RWPE2 (cell line): ENCODE results near the gene PTGR1.

Experiments
- ATAC-seq: fragments of 200-7000 bp; cut with Tn5 transposase; 3 replicates; pipeline ENCODE4 v1.9.1; 2021; ENCODE audit warnings: low read depth
- DNase-seq: peaks from one replicate; pipeline ENCODE4 v3.0.0-alpha.2; 2020; ENCODE audit warnings: low spot score
- H3K27ac ChIP-seq: fragments of 450-650 bp; 2 replicates; pipeline ENCODE4 v1.5.1; 2017; ENCODE audit warnings: mild to moderate bottlenecking; ENCODE audit not compliant: poor library complexity, severe bottlenecking
- H3K27me3 ChIP-seq: fragments of 250-450 bp; sonication (Bioruptor Pico); 2 replicates; pipeline ENCODE4 v1.5.1; 2021; ENCODE audit warnings: mild to moderate bottlenecking, moderate library complexity; ENCODE audit not compliant: insufficient read depth, poor library complexity, severe bottlenecking
- H3K36me3 ChIP-seq: fragments of 250-450 bp; sonication (Bioruptor Pico); 2 replicates; pipeline ENCODE4 v1.5.1; 2020; ENCODE audit warnings: low read depth, mild to moderate bottlenecking, moderate library complexity
- H3K4me1 ChIP-seq: fragments of 250-450 bp; sonication (Bioruptor Pico); 2 replicates; pipeline ENCODE4 v1.5.1; 2021; ENCODE audit warnings: mild to moderate bottlenecking, moderate library complexity; ENCODE audit not compliant: insufficient read depth, poor library complexity, severe bottlenecking
- H3K4me3 ChIP-seq: fragments of 250-450 bp; sonication (Bioruptor Pico); 2 replicates; pipeline ENCODE4 v1.5.1; 2021; ENCODE audit warnings: mild to moderate bottlenecking, moderate library complexity; ENCODE audit not compliant: severe bottlenecking
- H3K9me3 ChIP-seq: fragments of 250-450 bp; sonication (Bioruptor Pico); 2 replicates; pipeline ENCODE4 v1.5.1; 2021; ENCODE audit warnings: mild to moderate bottlenecking, moderate library complexity; ENCODE audit not compliant: severe bottlenecking
- TF ChIP-seq, protein P1 (sequence below): fragments of 450-650 bp; IDR thresholded peaks from one replicate; pipeline ENCODE4 v1.5.1; 2017; ENCODE audit warnings: mild to moderate bottlenecking, moderate library complexity; ENCODE audit not compliant: poor library complexity, severe bottlenecking

The PTGR1 gene

DNA sequence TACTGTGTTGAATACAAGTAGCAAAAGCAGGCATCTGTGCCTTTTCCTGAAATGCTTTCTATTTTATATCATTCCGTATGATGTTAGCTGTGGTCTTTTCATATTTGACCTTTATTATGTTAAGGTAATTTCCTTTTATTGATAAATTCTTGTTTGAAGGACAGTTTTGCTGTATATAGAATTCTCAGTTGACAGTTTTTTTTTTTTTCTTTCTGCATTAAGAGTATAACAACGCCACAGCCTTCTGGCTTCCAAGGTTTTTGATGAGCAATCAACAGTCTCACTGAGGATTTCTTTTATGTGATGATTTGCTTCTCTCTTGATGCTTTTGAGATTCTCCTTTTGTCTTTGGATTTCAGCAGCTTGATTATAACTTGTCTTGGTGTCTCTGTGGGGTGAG, 50.8 kb downstream of the PTGR1 start:
- peaks cover 30% of the 10 kb centered on the region for H3K9me3 ChIP-seq
- DNase-seq (no peak), ATAC-seq (no peak)
- H3K27ac ChIP-seq: no peak overlapping the region
- TF ChIP-seq, protein P1, sequence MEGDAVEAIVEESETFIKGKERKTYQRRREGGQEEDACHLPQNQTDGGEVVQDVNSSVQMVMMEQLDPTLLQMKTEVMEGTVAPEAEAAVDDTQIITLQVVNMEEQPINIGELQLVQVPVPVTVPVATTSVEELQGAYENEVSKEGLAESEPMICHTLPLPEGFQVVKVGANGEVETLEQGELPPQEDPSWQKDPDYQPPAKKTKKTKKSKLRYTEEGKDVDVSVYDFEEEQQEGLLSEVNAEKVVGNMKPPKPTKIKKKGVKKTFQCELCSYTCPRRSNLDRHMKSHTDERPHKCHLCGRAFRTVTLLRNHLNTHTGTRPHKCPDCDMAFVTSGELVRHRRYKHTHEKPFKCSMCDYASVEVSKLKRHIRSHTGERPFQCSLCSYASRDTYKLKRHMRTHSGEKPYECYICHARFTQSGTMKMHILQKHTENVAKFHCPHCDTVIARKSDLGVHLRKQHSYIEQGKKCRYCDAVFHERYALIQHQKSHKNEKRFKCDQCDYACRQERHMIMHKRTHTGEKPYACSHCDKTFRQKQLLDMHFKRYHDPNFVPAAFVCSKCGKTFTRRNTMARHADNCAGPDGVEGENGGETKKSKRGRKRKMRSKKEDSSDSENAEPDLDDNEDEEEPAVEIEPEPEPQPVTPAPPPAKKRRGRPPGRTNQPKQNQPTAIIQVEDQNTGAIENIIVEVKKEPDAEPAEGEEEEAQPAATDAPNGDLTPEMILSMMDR: no peak
- H3K27me3 ChIP-seq: no peaks in the 10 kb centered on the region
- no peaks in the 10 kb centered on the region for H3K4me1 ChIP-seq
- no peaks in the 10 kb centered on the region for H3K36me3 ChIP-seq
- no peak overlapping the region for H3K4me3 ChIP-seq

DNA sequence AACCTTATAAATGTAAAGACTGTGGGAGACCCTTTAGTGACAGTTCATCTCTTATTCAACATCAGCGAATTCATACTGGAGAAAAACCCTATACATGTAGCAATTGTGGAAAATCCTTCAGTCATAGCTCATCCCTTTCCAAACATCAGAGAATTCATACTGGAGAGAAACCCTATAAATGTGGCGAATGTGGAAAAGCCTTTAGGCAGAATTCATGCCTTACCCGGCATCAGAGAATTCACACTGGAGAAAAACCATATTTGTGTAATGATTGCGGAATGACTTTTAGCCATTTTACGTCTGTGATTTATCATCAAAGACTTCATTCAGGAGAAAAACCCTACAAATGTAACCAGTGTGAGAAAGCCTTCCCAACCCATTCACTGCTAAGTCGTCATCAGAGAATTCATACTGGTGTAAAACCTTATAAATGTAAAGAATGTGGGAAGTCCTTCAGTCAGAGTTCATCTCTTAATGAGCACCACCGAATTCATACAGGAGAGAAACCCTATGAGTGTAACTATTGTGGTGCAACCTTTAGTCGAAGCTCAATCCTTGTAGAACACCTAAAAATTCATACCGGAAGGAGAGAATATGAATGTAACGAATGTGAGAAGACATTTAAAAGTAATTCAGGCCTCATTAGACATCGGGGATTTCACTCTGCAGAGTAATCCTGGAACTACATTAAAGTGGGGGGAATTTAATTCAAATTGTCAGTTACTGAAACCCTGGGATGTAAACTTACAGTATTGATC, 56.8 kb downstream of the PTGR1 start:
- no peak overlapping the region for H3K27ac ChIP-seq
- no peaks in the 10 kb centered on the region for H3K27me3 ChIP-seq
- no peak overlapping the region for H3K4me3 ChIP-seq
- no peaks in the 10 kb centered on the region for H3K4me1 ChIP-seq
- DNase-seq (no peak), ATAC-seq (no peak)
- TF ChIP-seq, protein P1: no peak
- H3K9me3 ChIP-seq: peaks cover 36% of the 10 kb centered on the region
- peaks cover 13% of the 10 kb centered on the region for H3K36me3 ChIP-seq

DNA sequence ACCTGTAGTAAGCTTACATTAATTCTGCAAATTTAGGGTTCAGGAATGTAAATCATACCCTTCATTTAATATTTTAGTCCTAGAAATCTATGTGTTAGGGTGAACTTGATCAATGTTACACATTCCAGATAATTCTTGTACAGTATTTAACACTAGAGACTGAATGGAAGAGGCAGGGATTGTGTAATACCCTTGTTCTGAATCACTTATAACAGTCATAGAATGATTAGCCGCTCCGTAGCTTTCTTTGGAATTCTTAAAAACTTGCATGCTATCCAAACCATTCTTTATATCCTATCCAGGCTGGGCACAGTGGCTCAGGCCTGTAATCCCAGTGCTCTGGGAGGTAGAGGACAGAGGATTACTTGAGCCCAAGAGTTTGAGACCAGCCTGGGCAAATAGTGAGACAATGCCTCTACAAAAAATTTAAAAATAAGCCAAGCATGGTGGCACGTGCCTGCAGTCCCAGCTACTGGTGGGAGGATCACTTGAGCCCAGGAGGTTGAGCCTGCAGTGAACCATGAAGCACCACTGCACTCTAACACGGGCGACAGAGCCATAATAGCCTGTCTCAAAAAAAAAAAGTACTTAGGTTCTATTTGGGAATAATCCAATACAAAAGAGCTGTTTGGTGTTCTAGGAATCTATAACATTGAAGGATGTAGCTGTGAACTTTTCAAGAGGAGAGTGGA, 66.2 kb downstream of the PTGR1 start:
- no peak for ATAC-seq
- DNase-seq: no peak
- Histone ChIP-seq H3K9me3 (no peaks in the 10 kb centered on the region), H3K27ac (no peak overlapping the region), H3K4me1 (no peaks in the 10 kb centered on the region), H3K36me3 (peaks cover 18% of the 10 kb centered on the region), H3K27me3 (no peaks in the 10 kb centered on the region), H3K4me3 (no peak overlapping the region)
- TF ChIP-seq, protein P1: no peak

DNA sequence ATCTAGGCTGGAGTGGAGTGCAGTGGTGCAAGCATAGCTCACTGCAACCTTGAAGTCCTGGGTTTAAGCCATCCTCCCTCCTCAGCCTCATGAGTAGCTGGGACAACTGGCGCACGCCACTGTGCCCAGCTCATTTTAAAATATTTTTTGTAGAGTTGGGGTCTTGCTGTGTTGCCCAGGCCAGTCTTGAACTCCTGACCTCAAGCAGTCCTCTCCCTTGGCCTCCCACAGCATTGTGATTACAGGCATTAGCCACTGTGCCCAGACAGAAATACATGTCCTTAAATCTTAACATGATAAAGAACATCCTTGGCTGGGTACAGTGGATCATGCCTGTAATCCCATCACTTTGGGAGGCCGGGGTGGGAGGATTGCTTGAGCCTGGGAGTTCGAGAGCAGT, 67.7 kb downstream of the PTGR1 start:
- peaks cover 23% of the 10 kb centered on the region for H3K36me3 ChIP-seq
- H3K9me3 ChIP-seq: no peaks in the 10 kb centered on the region
- no peak overlapping the region for H3K27ac ChIP-seq
- no peaks in the 10 kb centered on the region for H3K4me1 ChIP-seq
- no peak overlapping the region for H3K4me3 ChIP-seq
- H3K27me3 ChIP-seq: no peaks in the 10 kb centered on the region
- DNase-seq (no peak), ATAC-seq (no peak)
- TF ChIP-seq, protein P1: no peak

DNA sequence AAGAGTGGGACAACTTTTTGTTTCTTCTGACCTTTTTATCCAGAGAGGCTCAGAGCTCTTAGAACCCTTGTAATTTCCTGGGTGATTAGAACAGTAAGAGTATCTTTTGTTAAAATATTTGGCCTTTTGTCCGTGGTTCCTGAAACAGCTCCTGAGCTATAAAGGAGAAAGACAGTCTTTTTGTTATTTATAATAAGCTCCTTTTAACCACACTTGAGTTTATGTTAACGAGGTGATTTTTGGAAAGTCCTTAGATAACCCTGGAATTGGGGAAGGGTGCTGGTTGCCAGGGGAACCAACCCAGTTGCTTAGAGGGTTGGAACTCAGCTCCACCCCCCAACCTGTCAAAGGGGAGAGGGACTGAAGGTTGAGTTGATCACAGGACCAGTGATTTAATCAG, 69.7 kb downstream of the PTGR1 start:
- TF ChIP-seq, protein P1: no peak
- Histone ChIP-seq H3K36me3 (peaks cover 15% of the 10 kb centered on the region), H3K9me3 (no peaks in the 10 kb centered on the region), H3K27ac (no peak overlapping the region), H3K4me1 (peaks cover 3% of the 10 kb centered on the region), H3K27me3 (no peaks in the 10 kb centered on the region), H3K4me3 (no peak overlapping the region)
- ATAC-seq: no peak
- no peak for DNase-seq
